Measurements from ENCODE around the gene NAB2.

Gene NAB2

DNA sequence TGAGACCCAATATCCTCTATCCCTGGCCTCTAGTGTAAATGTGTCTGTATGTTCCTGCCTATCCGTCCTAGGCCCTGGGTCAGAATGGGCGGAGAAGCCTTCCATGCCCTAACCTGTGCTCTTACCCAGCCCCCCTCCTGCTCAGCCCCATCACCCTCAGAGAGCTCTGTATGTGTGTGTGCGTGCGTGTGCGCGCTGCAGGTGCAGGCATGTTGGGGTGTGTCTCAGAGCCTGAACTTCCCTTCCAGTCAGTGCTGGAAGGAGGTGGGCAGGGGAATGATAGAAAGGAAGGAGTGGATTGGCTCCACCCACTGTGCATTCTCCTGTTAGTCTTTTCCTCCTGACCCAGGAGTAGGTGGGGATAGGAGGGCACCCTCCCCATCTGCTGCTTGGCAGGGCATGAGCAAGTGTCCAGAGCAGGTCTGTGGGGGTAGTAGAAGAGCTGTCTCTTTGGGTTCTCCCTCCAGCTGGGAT, 7.2 kb downstream of the NAB2 start:
- H3K4me3 ChIP-seq (ENCODE audit: low read depth, low read length), result no peak overlapping the region
- TF ChIP-seq CTCF (IDR thresholded peaks at IDR 0.05; ENCODE audit: insufficient read depth, low read depth, low read length, missing control alignments), result no peak
- DNase-seq (ENCODE audit: low read depth), result no peak

DNA sequence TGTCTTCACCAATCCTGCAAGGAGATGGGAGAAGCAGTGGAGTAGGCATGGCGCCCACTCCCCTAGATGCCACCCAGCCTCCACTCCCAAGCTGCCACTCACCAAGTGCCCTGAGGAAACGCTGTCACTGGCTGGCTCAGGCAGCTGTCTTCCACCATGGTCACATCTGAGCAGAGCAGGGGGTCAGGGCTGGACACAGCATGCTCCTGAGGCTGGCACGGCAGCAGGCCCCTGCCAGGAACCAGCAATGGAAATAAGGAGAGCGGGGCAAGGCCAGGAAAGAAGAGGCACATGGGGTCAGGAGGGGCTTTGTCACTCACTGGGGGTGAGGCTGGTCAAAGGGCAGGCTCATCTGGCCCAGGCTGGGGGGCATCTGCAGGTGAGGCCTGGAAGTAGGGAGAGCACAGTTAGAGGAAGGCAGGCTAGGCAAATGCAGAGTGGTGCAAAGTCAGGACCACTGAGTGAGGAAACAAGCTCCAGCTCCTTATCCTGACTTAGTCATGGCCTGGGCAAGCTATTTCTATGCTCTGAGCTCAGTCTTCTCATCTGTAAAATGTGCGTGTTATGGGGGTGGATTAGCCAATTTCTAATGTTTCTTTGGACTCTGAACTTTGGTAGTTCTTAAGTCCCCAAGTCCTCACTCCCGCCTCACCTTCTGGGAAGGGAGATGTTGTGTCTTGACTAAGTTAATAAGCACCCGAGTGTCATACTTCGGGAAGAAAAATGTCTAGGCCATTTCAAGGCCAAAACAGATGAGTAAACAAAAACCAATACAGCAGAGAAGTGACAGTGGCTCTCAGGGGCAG, 8.0 kb downstream of the NAB2 start:
- no peak overlapping the region for H3K4me3 ChIP-seq (ENCODE audit: low read depth, low read length)
- no peak for TF ChIP-seq CTCF (IDR thresholded peaks at IDR 0.05; ENCODE audit: insufficient read depth, low read depth, low read length, missing control alignments)
- no peak for DNase-seq (ENCODE audit: low read depth)

GRCh38 chr12:57097554-57097835, 8.6 kb downstream of the NAB2 start:
- TF ChIP-seq CTCF (IDR thresholded peaks at IDR 0.05; ENCODE audit: insufficient read depth, low read depth, low read length, missing control alignments), result no peak
- H3K4me3 ChIP-seq (ENCODE audit: low read depth, low read length), result no peak overlapping the region
- DNase-seq (ENCODE audit: low read depth), result no peak

DNA sequence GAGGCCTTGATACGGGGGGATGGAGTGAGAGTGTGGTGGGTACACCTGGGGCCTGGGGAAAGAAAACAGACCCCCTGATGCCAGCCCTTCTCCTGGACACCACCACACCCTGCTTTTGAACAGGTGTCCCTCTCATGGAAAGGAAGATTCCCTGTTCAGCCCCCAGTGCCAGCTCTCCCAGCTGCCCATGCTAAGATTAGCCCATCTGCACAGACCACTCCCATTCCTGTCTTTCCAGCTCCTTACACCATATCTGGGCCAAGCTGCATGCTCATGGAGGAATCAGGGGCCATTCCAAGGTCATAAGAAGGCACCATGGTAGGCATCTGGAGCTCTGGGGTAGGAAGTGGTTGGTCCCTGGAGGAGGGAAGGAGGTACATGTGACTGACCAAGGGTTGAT, 9.6 kb downstream of the NAB2 start:
- TF ChIP-seq CTCF (IDR thresholded peaks at IDR 0.05; ENCODE audit: insufficient read depth, low read depth, low read length, missing control alignments), result no peak
- H3K4me3 ChIP-seq (ENCODE audit: low read depth, low read length), result no peak overlapping the region
- DNase-seq (ENCODE audit: low read depth), result no peak

DNA sequence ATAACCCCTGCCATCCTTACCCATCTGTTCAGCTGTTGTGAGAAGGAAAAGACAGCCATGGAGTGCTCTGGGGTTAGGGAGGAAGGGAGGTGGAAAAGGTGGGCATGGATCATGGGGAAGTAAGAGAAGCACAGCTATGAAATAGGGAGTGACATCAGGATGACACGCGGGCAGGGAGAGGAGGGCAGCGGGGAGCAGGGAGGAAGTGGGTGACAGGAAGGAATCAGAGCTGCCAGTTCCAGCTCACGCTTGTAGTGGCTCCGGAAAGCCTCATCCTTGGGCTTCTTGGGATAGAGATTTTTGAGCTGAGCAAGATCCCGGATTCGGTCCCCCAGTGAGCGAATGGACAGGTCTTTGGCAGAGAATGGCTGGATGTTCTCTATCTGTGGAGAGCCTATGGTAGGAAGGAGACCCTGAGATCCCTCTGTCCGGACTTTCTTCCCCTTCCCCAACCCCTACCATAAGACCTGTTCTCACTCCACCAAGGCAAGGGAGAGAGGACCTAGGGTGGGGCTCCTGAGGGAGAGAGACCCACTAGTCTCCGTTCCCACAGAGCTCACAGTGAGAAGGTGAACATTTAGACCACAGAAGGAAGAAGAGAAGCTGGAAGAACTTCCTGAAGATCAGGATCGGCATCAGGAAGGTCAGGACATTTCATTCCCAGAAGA, 10.3 kb downstream of the NAB2 start:
- DNase-seq (ENCODE audit: low read depth), result no peak
- no peak for TF ChIP-seq CTCF (IDR thresholded peaks at IDR 0.05; ENCODE audit: insufficient read depth, low read depth, low read length, missing control alignments)
- H3K4me3 ChIP-seq (ENCODE audit: low read depth, low read length), result no peak overlapping the region

DNA sequence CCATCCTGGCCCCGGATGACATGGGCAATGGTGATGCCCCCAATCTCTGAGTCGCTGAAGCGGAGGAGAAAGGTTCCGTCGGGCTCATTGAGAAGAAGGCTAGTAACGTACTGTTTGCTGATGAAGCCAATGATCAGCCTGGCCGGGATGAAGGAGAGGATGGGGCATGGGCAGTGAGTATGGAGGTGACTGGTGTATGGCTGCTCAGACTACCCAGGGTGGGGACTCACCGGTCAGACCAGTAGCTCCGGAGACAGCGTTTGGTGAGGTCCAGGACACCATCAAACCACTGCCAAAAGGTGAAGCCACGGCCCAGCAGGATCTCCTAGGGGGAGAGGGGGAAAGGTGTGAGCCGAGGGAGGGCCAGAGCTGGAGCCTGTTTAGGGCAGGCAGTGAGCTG, 10.9 kb downstream of the NAB2 start:
- no peak for TF ChIP-seq CTCF (IDR thresholded peaks at IDR 0.05; ENCODE audit: insufficient read depth, low read depth, low read length, missing control alignments)
- H3K4me3 ChIP-seq (ENCODE audit: low read depth, low read length), result no peak overlapping the region
- no peak for DNase-seq (ENCODE audit: low read depth)

Measured in GM12865 (cell line).